ENCODE measurements around the gene HCN2.

The HCN2 gene

GRCh38 chr19:642767-643727 lies 53.4 kb downstream of the HCN2 start:
- DNase-seq = no peak

GRCh38 chr19:643736-644135 lies 54.1 kb downstream of the HCN2 start:
- no peak for DNase-seq

GRCh38 chr19:644363-644762 lies 54.7 kb downstream of the HCN2 start:
- no peak for DNase-seq

GRCh38 chr19:644789-645188 lies 55.1 kb downstream of the HCN2 start:
- DNase-seq = no peak

- no peak for DNase-seq
Measured at GRCh38 chr19:645912-646778, 56.5 kb downstream of the HCN2 start.

- no peak for DNase-seq
Measured at GRCh38 chr19:646779-647565, 57.3 kb downstream of the HCN2 start.

GRCh38 chr19:647566-648284 lies 58.0 kb downstream of the HCN2 start:
- no peak for DNase-seq

- DNase-seq = no peak
Measured at GRCh38 chr19:648305-648704, 58.6 kb downstream of the HCN2 start.

- DNase-seq = no peak
Measured at GRCh38 chr19:648904-649801, 59.5 kb downstream of the HCN2 start.

- DNase-seq = no peak
Measured at GRCh38 chr19:650121-650520, 60.4 kb downstream of the HCN2 start.

- no peak for DNase-seq
Measured at GRCh38 chr19:651114-651818, 61.6 kb downstream of the HCN2 start.

- no peak for DNase-seq
Measured at GRCh38 chr19:651991-652390, 62.3 kb downstream of the HCN2 start.

- no peak for DNase-seq
Measured at GRCh38 chr19:652467-653389, 63.0 kb downstream of the HCN2 start.

GRCh38 chr19:653425-653824 lies 63.7 kb downstream of the HCN2 start:
- DNase-seq = no peak

- DNase-seq = no peak
Measured at GRCh38 chr19:655691-656090, 66.0 kb downstream of the HCN2 start.

GRCh38 chr19:656751-657559 lies 67.3 kb downstream of the HCN2 start:
- DNase-seq = no peak

GRCh38 chr19:657611-658010 lies 67.9 kb downstream of the HCN2 start:
- no peak for DNase-seq

- DNase-seq = no peak
Measured at GRCh38 chr19:658059-658839, 68.6 kb downstream of the HCN2 start.

Data from NCI-H1105 (cell line).